ENCODE measurements around the gene ANXA1. TPM values are rescaled to one million over a fixed set of nuclear protein-coding genes. Genes with fewer than 3 reads are reported as not detected.

Gene ANXA1
- total RNA-seq, 4 donors from 2014 or later, result 101 to 281 (median 187) TPM

GRCh38 chr9:73137914-73138313 lies 13.8 kb upstream of the ANXA1 start:
- TF ChIP-seq POLR2A (IDR thresholded peaks at IDR 0.05), result no peak
- TF ChIP-seq CTCF (IDR thresholded peaks at IDR 0.05), result no peak
- DNase-seq, result no peak
- Histone ChIP-seq H3K4me1 (no peaks in the 10 kb centered on the region), H3K4me3 (no peak overlapping the region), H3K36me3 (no peaks in the 10 kb centered on the region), H3K27me3 (no peaks in the 10 kb centered on the region), H3K9me3 (no peaks in the 10 kb centered on the region), H3K27ac (no peak overlapping the region)
- intact Hi-C loops (cut with DNase I; ENCODE audit: low total_unique reads), result no loop called here

GRCh38 chr9:73138516-73138915 lies 13.1 kb upstream of the ANXA1 start:
- no peaks in the 10 kb centered on the region for H3K9me3 ChIP-seq
- TF ChIP-seq POLR2A (IDR thresholded peaks at IDR 0.05), result no peak
- TF ChIP-seq CTCF (IDR thresholded peaks at IDR 0.05), result no peak
- no peak overlapping the region for H3K27ac ChIP-seq
- intact Hi-C loops (cut with DNase I; ENCODE audit: low total_unique reads), result no loop called here
- no peak for DNase-seq
- no peak overlapping the region for H3K4me3 ChIP-seq
- H3K36me3 ChIP-seq, result no peaks in the 10 kb centered on the region
- H3K27me3 ChIP-seq, result no peaks in the 10 kb centered on the region
- no peaks in the 10 kb centered on the region for H3K4me1 ChIP-seq

GRCh38 chr9:73141282-73141681 lies 10.4 kb upstream of the ANXA1 start:
- no peaks in the 10 kb centered on the region for H3K9me3 ChIP-seq
- no peaks in the 10 kb centered on the region for H3K36me3 ChIP-seq
- H3K27ac ChIP-seq, result peak overlapping the region in 1 of 2 donors; percentile 9
- intact Hi-C loops (cut with DNase I; ENCODE audit: low total_unique reads), result no loop called here
- H3K4me3 ChIP-seq, result no peak overlapping the region
- DNase-seq, result no peak
- TF ChIP-seq CTCF (IDR thresholded peaks at IDR 0.05) (no peak), POLR2A (IDR thresholded peaks at IDR 0.05) (no peak)
- no peaks in the 10 kb centered on the region for H3K4me1 ChIP-seq
- no peaks in the 10 kb centered on the region for H3K27me3 ChIP-seq

GRCh38 chr9:73143711-73144328 lies 7.8 kb upstream of the ANXA1 start:
- Histone ChIP-seq H3K9me3 (no peaks in the 10 kb centered on the region), H3K4me3 (no peak overlapping the region), H3K36me3 (no peaks in the 10 kb centered on the region), H3K27me3 (no peaks in the 10 kb centered on the region), H3K27ac (peak overlapping the region; percentile 2 to 16), H3K4me1 (no peaks in the 10 kb centered on the region)
- intact Hi-C loops (cut with DNase I; ENCODE audit: low total_unique reads), result no loop called here
- DNase-seq, result no peak
- TF ChIP-seq CTCF (IDR thresholded peaks at IDR 0.05) (no peak), POLR2A (IDR thresholded peaks at IDR 0.05) (no peak)

- TF ChIP-seq CTCF (IDR thresholded peaks at IDR 0.05) (no peak), POLR2A (IDR thresholded peaks at IDR 0.05) (no peak)
- no peaks in the 10 kb centered on the region for H3K36me3 ChIP-seq
- H3K9me3 ChIP-seq, result no peaks in the 10 kb centered on the region
- intact Hi-C loops (cut with DNase I; ENCODE audit: low total_unique reads), result no loop called here
- H3K27ac ChIP-seq, result no peak overlapping the region
- no peak for DNase-seq
- no peak overlapping the region for H3K4me3 ChIP-seq
- H3K27me3 ChIP-seq, result no peaks in the 10 kb centered on the region
- H3K4me1 ChIP-seq, result peaks cover 0 to 12% of the 10 kb centered on the region in 2 donors
Measured at GRCh38 chr9:73146111-73146815, 5.4 kb upstream of the ANXA1 start.

Data from uterus (tissue), 4 donors.